ENCODE results near the gene GNAQ. TPM values are rescaled to one million over a fixed set of nuclear protein-coding genes. Genes with fewer than 3 reads are reported as not detected.

The GNAQ gene
- polyA plus RNA-seq, 2 of the 4 experiments (the other 2 are of a cell fraction), result 17.9 to 60.0 TPM

GRCh38 chr9:77816641-77817341 lies 214.8 kb downstream of the GNAQ start:
- Histone ChIP-seq H3K27ac (peak overlapping the region in 1 of 2 experiments; percentile 57; a peak in 3 of 6 replicates), H3K4me1 (peaks cover 43% of the 10 kb centered on the region), H3K4me3 (no peak overlapping the region), H3K9me3 (no peaks in the 10 kb centered on the region), H3K4me2 (0 out of 3 replicates have a peak overlapping the region, but pooled peaks have one; percentile 2)
- 92% methylated on average over 6 of the region's 6 CpGs for WGBS (ENCODE audit: missing lambda C conversion rate)
- TF ChIP-seq MAFK (IDR thresholded peaks at IDR 0.05; ENCODE audit: partially characterized antibody) (peak; percentile 58), CHD2 (IDR thresholded peaks at IDR 0.05; ENCODE audit: low read length, partially characterized antibody) (no peak), SMC3 (IDR thresholded peaks at IDR 0.05) (no peak)
- POLR2A ChIA-PET, result no interaction called here
- ATAC-seq, result no peak
- DNase-seq (ENCODE audit: low read depth in 1 of 2, low spot score in 1 of 2), result no peak
- no peak for FAIRE-seq
- CTCF ChIA-PET, result interaction anchor here (1.6 kb wide), 1 partner anchor 219 kb away, joined by 3 read pairs; no protein-coding TSS in a partner anchor

GRCh38 chr9:77815260-77815659 lies 216.4 kb downstream of the GNAQ start:
- ATAC-seq, result no peak
- TF ChIP-seq CBX2 (IDR thresholded peaks at IDR 0.05; ENCODE audit: borderline replicate concordance, low read depth) (no peak), CHD4 (IDR thresholded peaks at IDR 0.05; ENCODE audit: borderline replicate concordance) (no peak), POLR2A (IDR thresholded peaks at IDR 0.05; ENCODE audit: low read length) (no peak), TP53 (CRISPR knock-in tag; IDR thresholded peaks at IDR 0.05) (no peak), ESRRA (IDR thresholded peaks at IDR 0.05; ENCODE audit: borderline replicate concordance, low read length) (no peak), NFE2L2 (conservative IDR thresholded peaks at IDR 0.05; ENCODE audit: low read length) (no peak), ZFP36 (IDR thresholded peaks at IDR 0.05; ENCODE audit: borderline replicate concordance, partially characterized antibody) (no peak), HEYL (CRISPR knock-in tag; IDR thresholded peaks at IDR 0.05) (no peak), RFX5 (IDR thresholded peaks at IDR 0.05) (no peak), HDAC2 (IDR thresholded peaks at IDR 0.05) (no peak), RAD21 (conservative IDR thresholded peaks at IDR 0.05 in 1 of 2, IDR thresholded peaks at IDR 0.05 in 1 of 2) (no peak), MAZ (IDR thresholded peaks at IDR 0.05; ENCODE audit: borderline replicate concordance, low read depth, low read length) (no peak), MYC (IDR thresholded peaks at IDR 0.05; ENCODE audit: borderline replicate concordance, low read length) (no peak), MAX (IDR thresholded peaks at IDR 0.05) (no peak), EP300 (IDR thresholded peaks at IDR 0.05) (no peak), ZC3H11A (IDR thresholded peaks at IDR 0.05) (no peak), PBX3 (IDR thresholded peaks at IDR 0.05) (no peak), GATA3 (IDR thresholded peaks at IDR 0.05; ENCODE audit: borderline replicate concordance) (no peak), HES2 (IDR thresholded peaks at IDR 0.05) (no peak)
- peak; percentile 73 for FAIRE-seq

GRCh38 chr9:77811832-77812231 lies 219.8 kb downstream of the GNAQ start:
- ChIA-PET POLR2A (no interaction called here), CTCF (interaction anchor here (0.8 kb wide), 1 partner anchor 14 kb away, joined by 3 read pairs; no protein-coding TSS in a partner anchor)
- no peak for FAIRE-seq
- WGBS (ENCODE audit: missing lambda C conversion rate), result 96% methylated on average over 1 of the region's 1 CpG
- no peak for DNase-seq (ENCODE audit: low read depth in 1 of 2, low spot score in 1 of 2)
- no peaks in the 10 kb centered on the region for H3K9me3 ChIP-seq
- ATAC-seq, result no peak
- peaks cover 36% of the 10 kb centered on the region for H3K4me1 ChIP-seq
- H3K27ac ChIP-seq, result no peak overlapping the region
- no peak overlapping the region for H3K4me3 ChIP-seq
- H3K4me2 ChIP-seq, result no peak overlapping the region
- no peak for TF ChIP-seq NFE2L2 (conservative IDR thresholded peaks at IDR 0.05; ENCODE audit: low read length)
- no peak for TF ChIP-seq CEBPB (IDR thresholded peaks at IDR 0.05)
- no peak for TF ChIP-seq FOSB (CRISPR knock-in tag; IDR thresholded peaks at IDR 0.05)
- no peak for TF ChIP-seq POLR2AphosphoS2 (conservative IDR thresholded peaks at IDR 0.05; ENCODE audit: low read length)
- no peak for TF ChIP-seq ZSCAN20 (CRISPR knock-in tag; IDR thresholded peaks at IDR 0.05)
- no peak for TF ChIP-seq ESRRA (IDR thresholded peaks at IDR 0.05; ENCODE audit: borderline replicate concordance, low read length)
- TF ChIP-seq REST (IDR thresholded peaks at IDR 0.05), result no peak
- no peak for TF ChIP-seq KDM5A (IDR thresholded peaks at IDR 0.05)
- TF ChIP-seq BCL3 (IDR thresholded peaks at IDR 0.05), result no peak

More at GRCh38 chr9:77815260-77815659, 216.4 kb downstream of the GNAQ start:
- no peaks in the 10 kb centered on the region for H3K9me3 ChIP-seq
- peaks cover 27% of the 10 kb centered on the region for H3K4me1 ChIP-seq
- H3K27ac ChIP-seq, result no peak overlapping the region
- WGBS (ENCODE audit: missing lambda C conversion rate), result 95% methylated on average over 2 of the region's 2 CpGs
- no peak overlapping the region for H3K4me2 ChIP-seq
- CTCF ChIA-PET, result no interaction called here
- DNase-seq (ENCODE audit: low read depth in 1 of 2, low spot score in 1 of 2), result no peak
- POLR2A ChIA-PET, result no interaction called here
- no peak overlapping the region for H3K4me3 ChIP-seq
